Measurements from ENCODE around the gene SLC9C2.
A peak's percentile ranks its signal among the peaks of the same experiment; 100 is the strongest.

The SLC9C2 gene

GRCh38 chr1:173488001-173488400, 114.9 kb downstream of the SLC9C2 start:
- DNase-seq (ENCODE audit: low spot score) = no peak
- in situ Hi-C loops (cut with MboI; ENCODE audit: low sequenced_read_pairs, unreplicated experiment) = no loop called here
- TF ChIP-seq, protein P1, sequence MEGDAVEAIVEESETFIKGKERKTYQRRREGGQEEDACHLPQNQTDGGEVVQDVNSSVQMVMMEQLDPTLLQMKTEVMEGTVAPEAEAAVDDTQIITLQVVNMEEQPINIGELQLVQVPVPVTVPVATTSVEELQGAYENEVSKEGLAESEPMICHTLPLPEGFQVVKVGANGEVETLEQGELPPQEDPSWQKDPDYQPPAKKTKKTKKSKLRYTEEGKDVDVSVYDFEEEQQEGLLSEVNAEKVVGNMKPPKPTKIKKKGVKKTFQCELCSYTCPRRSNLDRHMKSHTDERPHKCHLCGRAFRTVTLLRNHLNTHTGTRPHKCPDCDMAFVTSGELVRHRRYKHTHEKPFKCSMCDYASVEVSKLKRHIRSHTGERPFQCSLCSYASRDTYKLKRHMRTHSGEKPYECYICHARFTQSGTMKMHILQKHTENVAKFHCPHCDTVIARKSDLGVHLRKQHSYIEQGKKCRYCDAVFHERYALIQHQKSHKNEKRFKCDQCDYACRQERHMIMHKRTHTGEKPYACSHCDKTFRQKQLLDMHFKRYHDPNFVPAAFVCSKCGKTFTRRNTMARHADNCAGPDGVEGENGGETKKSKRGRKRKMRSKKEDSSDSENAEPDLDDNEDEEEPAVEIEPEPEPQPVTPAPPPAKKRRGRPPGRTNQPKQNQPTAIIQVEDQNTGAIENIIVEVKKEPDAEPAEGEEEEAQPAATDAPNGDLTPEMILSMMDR (IDR thresholded peaks at IDR 0.05; ENCODE audit: borderline replicate concordance, control extremely low read depth, extremely low read depth, insufficient read depth, missing control alignments) = no peak

DNA sequence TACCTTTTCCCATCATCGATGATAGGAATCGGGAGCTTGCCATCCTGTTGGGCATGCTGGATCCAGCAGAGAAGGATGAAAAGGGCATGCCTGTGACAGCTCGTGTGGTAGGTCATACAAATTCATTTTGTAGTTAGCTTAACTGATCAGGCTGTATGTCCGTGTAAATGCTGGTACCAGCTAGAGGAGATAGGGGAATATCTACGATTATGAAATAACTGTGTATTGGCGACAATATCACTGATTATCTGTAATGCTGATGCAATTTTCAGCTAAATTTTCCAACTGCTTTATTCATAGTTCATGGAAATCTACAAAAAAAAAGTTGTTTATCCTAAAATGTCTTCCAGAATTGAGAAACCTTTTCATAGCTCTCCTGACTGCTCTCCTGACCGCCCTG, 117.5 kb downstream of the SLC9C2 start:
- in situ Hi-C loops (cut with MboI; ENCODE audit: low sequenced_read_pairs, unreplicated experiment) = no loop called here

DNA sequence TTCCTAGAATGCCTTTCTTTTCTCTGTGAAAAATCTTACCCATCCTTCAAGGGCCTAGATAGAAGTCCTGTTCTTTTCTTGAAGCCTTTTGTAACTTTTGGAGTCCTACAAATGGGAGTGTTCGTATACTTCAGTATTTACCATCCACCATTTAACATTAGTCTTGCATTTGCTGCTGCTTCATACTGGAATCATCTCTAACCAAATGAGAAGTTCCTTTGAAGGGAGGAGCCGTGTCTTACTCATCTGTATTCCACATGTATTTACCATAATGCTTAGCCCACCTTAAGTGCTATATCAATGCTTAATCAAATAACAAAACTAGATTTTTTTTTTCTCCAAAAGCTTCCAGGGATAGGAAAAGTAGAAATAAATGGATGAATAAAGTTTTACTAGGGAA, 118.6 kb downstream of the SLC9C2 start:
- TF ChIP-seq, protein P1 (IDR thresholded peaks at IDR 0.05; ENCODE audit: borderline replicate concordance, control extremely low read depth, extremely low read depth, insufficient read depth, missing control alignments) = no peak
- in situ Hi-C loops (cut with MboI; ENCODE audit: low sequenced_read_pairs, unreplicated experiment) = no loop called here
- no peak for DNase-seq (ENCODE audit: low spot score)

More for the DNA sequence above, 117.5 kb downstream of the SLC9C2 start:
- TF ChIP-seq, protein P1 (IDR thresholded peaks at IDR 0.05; ENCODE audit: borderline replicate concordance, control extremely low read depth, extremely low read depth, insufficient read depth, missing control alignments) = no peak
- no peak for DNase-seq (ENCODE audit: low spot score)

- peak; percentile 23 for DNase-seq (ENCODE audit: low spot score)
- TF ChIP-seq, protein P1 (IDR thresholded peaks at IDR 0.05; ENCODE audit: borderline replicate concordance, control extremely low read depth, extremely low read depth, insufficient read depth, missing control alignments) = no peak
- in situ Hi-C loops (cut with MboI; ENCODE audit: low sequenced_read_pairs, unreplicated experiment) = no loop called here
These were observed 120.2 kb downstream of the SLC9C2 start for GRCh38 chr1:173482683-173483082.

- TF ChIP-seq, protein P1 (IDR thresholded peaks at IDR 0.05; ENCODE audit: borderline replicate concordance, control extremely low read depth, extremely low read depth, insufficient read depth, missing control alignments) = no peak
- in situ Hi-C loops (cut with MboI; ENCODE audit: low sequenced_read_pairs, unreplicated experiment) = no loop called here
- DNase-seq (ENCODE audit: low spot score) = no peak
These were observed 121.6 kb downstream of the SLC9C2 start for GRCh38 chr1:173481195-173481772.

- in situ Hi-C loops (cut with MboI; ENCODE audit: low sequenced_read_pairs, unreplicated experiment) = no loop called here
- TF ChIP-seq, protein P1 (IDR thresholded peaks at IDR 0.05; ENCODE audit: borderline replicate concordance, control extremely low read depth, extremely low read depth, insufficient read depth, missing control alignments) = no peak
- no peak for DNase-seq (ENCODE audit: low spot score)
These were observed 123.2 kb downstream of the SLC9C2 start for GRCh38 chr1:173479649-173480048.

Data from GM13976 (cell line).